GM21360 (cell line): ENCODE data around the gene NAV2.

Experiments
- ATAC-seq: cut with Tn5 transposase; IDR thresholded peaks from one replicate; pipeline ENCODE4 v1.9.1; 2021; ENCODE audit warnings: mild to moderate bottlenecking, moderate library complexity; ENCODE audit not compliant: unreplicated experiment

NAV2 gene

GRCh38 chr11:19805376-19805775 is 92.7 kb downstream of the NAV2 start:
- no peak for ATAC-seq

- ATAC-seq, result no peak
These were observed 93.2 kb downstream of the NAV2 start for GRCh38 chr11:19805827-19806226.

- no peak for ATAC-seq
These were observed 93.6 kb downstream of the NAV2 start for GRCh38 chr11:19806251-19806650.

GRCh38 chr11:19808076-19808911 is 95.7 kb downstream of the NAV2 start:
- ATAC-seq, result no peak

- ATAC-seq, result no peak
These were observed 98.2 kb downstream of the NAV2 start for GRCh38 chr11:19810852-19811251.

- no peak for ATAC-seq
These were observed 98.7 kb downstream of the NAV2 start for GRCh38 chr11:19811380-19811779.

GRCh38 chr11:19812096-19812495 is 99.5 kb downstream of the NAV2 start:
- no peak for ATAC-seq

GRCh38 chr11:19812710-19813109 is 100.1 kb downstream of the NAV2 start:
- no peak for ATAC-seq

- no peak for ATAC-seq
These were observed 100.7 kb downstream of the NAV2 start for GRCh38 chr11:19813158-19813879.

- ATAC-seq, result no peak
These were observed 101.8 kb downstream of the NAV2 start for GRCh38 chr11:19814421-19814820.

GRCh38 chr11:19816040-19816439 is 103.4 kb downstream of the NAV2 start:
- no peak for ATAC-seq

- ATAC-seq, result no peak
These were observed 104.2 kb downstream of the NAV2 start for GRCh38 chr11:19816817-19817216.

- no peak for ATAC-seq
These were observed 104.7 kb downstream of the NAV2 start for GRCh38 chr11:19817265-19817851.

GRCh38 chr11:19817870-19818269 is 105.2 kb downstream of the NAV2 start:
- ATAC-seq, result no peak

- no peak for ATAC-seq
These were observed 106.0 kb downstream of the NAV2 start for GRCh38 chr11:19818619-19819018.

- no peak for ATAC-seq
These were observed 106.5 kb downstream of the NAV2 start for GRCh38 chr11:19819148-19819547.

GRCh38 chr11:19820100-19820499 is 107.5 kb downstream of the NAV2 start:
- ATAC-seq, result no peak

GRCh38 chr11:19821412-19821875 is 108.8 kb downstream of the NAV2 start:
- ATAC-seq, result no peak

GRCh38 chr11:19821993-19822392 is 109.4 kb downstream of the NAV2 start:
- no peak for ATAC-seq

GRCh38 chr11:19822531-19822930 is 109.9 kb downstream of the NAV2 start:
- ATAC-seq, result no peak

- no peak for ATAC-seq
These were observed 114.0 kb downstream of the NAV2 start for GRCh38 chr11:19826606-19827005.
